ENCODE results near the gene ADGRV1.

DNA sequence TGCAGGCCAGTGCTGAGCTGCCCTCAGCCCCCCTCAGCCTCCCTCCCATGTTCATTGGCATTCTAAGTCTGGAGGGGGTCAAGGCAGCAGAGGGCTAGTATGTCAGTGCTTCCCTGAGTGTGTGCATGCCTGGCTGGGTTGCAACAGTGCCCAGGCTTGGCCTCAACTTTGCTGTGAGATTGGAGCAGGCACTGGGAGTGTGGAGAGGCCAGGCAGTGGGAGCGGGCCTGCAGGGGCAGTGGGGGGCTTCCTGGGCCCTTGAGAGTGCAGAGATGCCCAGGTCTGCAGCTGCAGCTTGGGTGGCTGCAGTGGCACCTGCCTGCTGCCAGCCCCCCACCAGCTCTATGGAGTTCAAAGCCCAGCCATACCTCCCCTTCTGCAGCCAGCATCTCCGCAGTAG, 585.2 kb downstream of the ADGRV1 start:
- TF ChIP-seq, protein P1, sequence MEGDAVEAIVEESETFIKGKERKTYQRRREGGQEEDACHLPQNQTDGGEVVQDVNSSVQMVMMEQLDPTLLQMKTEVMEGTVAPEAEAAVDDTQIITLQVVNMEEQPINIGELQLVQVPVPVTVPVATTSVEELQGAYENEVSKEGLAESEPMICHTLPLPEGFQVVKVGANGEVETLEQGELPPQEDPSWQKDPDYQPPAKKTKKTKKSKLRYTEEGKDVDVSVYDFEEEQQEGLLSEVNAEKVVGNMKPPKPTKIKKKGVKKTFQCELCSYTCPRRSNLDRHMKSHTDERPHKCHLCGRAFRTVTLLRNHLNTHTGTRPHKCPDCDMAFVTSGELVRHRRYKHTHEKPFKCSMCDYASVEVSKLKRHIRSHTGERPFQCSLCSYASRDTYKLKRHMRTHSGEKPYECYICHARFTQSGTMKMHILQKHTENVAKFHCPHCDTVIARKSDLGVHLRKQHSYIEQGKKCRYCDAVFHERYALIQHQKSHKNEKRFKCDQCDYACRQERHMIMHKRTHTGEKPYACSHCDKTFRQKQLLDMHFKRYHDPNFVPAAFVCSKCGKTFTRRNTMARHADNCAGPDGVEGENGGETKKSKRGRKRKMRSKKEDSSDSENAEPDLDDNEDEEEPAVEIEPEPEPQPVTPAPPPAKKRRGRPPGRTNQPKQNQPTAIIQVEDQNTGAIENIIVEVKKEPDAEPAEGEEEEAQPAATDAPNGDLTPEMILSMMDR (IDR thresholded peaks at IDR 0.05): no peak
- TF ChIP-seq POLR2A (IDR thresholded peaks at IDR 0.05) (no peak), POLR2AphosphoS5 (IDR thresholded peaks at IDR 0.05) (no peak)
